A673 (cell line): ENCODE data around the gene TACC3.

ENCODE experiments used
- CTCF ChIP-seq: fragments of 300-800, 200-600 bp; sonication (generic); conservative IDR thresholded peaks from 2 replicates; pipeline ENCODE4 v1.5.1; 2017; ENCODE audit warnings: low read depth, mild to moderate bottlenecking, antibody characterized with exemption, low read length, moderate library complexity, mixed read lengths
- EZH2 ChIP-seq: fragments of 200-600 bp; sonication (generic); IDR thresholded peaks from 2 replicates; pipeline ENCODE4 v1.6.1; 2017; ENCODE audit warnings: borderline replicate concordance, low read depth, mild to moderate bottlenecking, mixed read lengths, antibody characterized with exemption, low read length; ENCODE audit not compliant: poor library complexity, severe bottlenecking

- no peak for TF ChIP-seq CTCF
- TF ChIP-seq EZH2: no peak
These were observed 15.0 kb upstream of the TACC3 start for GRCh38 chr4:1706358-1706757.
